Measurements from ENCODE around the gene FRMD6. TPM values are rescaled to one million over a fixed set of nuclear protein-coding genes. Genes with fewer than 3 reads are reported as not detected.

FRMD6 gene
- total and polyA plus RNA-seq, 12 donors, result 6.4 to 42.6 (median 23.3) TPM

DNA sequence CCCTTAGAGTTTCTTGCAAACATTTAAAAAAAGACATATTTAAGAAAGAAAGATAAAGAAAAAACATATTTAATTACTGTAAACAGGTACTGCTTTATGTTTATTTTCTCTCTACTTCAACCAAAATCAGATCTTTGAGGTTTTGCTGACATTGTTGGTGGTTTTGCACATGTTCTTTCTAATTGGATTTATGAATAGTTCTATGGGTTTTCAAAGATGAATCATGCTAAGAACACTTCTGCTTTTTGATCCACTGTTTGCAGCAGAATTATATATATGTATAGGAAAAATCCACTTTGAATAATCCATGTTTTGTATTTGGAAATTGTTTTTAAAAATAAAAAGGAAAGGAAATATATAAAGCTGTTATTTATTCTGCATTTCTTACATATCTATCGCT, 78.4 kb downstream of the FRMD6 start:
- TF ChIP-seq, protein P1, sequence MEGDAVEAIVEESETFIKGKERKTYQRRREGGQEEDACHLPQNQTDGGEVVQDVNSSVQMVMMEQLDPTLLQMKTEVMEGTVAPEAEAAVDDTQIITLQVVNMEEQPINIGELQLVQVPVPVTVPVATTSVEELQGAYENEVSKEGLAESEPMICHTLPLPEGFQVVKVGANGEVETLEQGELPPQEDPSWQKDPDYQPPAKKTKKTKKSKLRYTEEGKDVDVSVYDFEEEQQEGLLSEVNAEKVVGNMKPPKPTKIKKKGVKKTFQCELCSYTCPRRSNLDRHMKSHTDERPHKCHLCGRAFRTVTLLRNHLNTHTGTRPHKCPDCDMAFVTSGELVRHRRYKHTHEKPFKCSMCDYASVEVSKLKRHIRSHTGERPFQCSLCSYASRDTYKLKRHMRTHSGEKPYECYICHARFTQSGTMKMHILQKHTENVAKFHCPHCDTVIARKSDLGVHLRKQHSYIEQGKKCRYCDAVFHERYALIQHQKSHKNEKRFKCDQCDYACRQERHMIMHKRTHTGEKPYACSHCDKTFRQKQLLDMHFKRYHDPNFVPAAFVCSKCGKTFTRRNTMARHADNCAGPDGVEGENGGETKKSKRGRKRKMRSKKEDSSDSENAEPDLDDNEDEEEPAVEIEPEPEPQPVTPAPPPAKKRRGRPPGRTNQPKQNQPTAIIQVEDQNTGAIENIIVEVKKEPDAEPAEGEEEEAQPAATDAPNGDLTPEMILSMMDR (IDR thresholded peaks at IDR 0.05), result no peak
- TF ChIP-seq POLR2A (IDR thresholded peaks at IDR 0.05), result no peak
- Histone ChIP-seq H3K4me1 (replicated peaks in 1 of 2) (no peaks in the 10 kb centered on the region), H3K27me3 (no peaks in the 10 kb centered on the region), H3K36me3 (replicated peaks in 1 of 2) (peaks cover 0 to 23% of the 10 kb centered on the region in 2 donors), H3K9me3 (replicated peaks in 1 of 3) (no peaks in the 10 kb centered on the region), H3K27ac (no peak overlapping the region), H3K4me3 (no peak overlapping the region)
- 96 to 99% (median 97%) methylated on average over 1 of the region's 1 CpG for WGBS, 4 donors
- intact Hi-C loops (cut with DNase I), result no loop called here
- DNase-seq, result no peak

DNA sequence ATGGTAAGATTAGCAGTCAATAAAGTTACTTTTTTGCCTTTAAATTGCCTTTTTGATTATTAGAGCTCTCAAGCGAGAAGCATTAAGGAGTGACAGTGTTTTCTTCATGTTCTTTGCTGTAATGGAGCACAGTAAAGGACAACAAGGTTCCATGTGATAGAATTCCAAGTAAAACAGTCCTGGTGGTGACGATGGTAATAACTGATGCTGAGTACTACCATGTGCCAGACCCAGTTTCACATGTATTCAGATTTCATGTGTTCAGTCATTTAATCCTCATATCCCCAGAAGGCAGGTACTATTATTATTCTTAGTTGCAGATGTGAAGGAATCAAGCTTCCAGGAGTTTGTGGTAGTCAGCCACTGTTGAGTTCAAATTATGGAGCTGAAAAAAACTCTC, 79.0 kb downstream of the FRMD6 start:
- H3K9me3 ChIP-seq (replicated peaks in 1 of 3), result no peaks in the 10 kb centered on the region
- WGBS, 4 donors, result 91 to 94% (median 93%) methylated on average over 2 of the region's 2 CpGs
- no peak for TF ChIP-seq POLR2A (IDR thresholded peaks at IDR 0.05)
- TF ChIP-seq, protein P1 (IDR thresholded peaks at IDR 0.05), result no peak
- no peaks in the 10 kb centered on the region for H3K4me1 ChIP-seq (replicated peaks in 1 of 2)
- H3K4me3 ChIP-seq, result no peak overlapping the region
- intact Hi-C loops (cut with DNase I), result no loop called here
- H3K27ac ChIP-seq, result no peak overlapping the region
- no peak for DNase-seq
- H3K36me3 ChIP-seq (replicated peaks in 1 of 2), result peaks cover 0 to 20% of the 10 kb centered on the region in 2 donors
- H3K27me3 ChIP-seq, result no peaks in the 10 kb centered on the region

DNA sequence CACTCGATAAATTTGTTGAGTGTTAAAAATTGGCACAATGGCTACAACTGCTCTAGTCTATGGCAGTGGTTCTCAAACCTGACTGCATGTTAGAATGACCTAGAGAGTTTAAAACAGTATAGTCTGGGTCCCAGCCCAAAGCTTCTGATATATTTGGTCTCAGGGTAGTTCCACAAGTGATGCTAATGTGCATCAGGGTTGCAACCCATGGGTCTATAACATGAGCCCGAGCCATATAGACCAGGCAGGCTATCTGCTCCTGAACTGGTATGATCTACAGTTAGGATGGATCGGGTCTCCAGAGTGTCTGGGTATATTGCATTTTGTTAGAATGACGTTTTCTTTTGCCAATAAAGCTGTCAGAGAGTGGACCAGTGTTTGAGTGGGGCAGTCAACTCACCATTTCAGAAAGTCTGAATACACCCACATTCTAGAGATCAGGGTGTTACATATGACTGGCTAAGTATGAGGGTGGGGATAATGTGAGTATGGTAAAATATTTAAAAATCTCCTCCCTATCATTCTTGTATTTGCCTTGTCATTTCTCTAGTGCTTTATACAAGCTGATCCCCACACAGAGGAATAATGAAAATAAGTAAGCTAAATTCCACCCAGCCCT, 80.9 kb downstream of the FRMD6 start:
- WGBS, 4 donors, result 77 to 85% (median 82%) methylated on average over 4 of the region's 4 CpGs
- H3K27me3 ChIP-seq, result no peaks in the 10 kb centered on the region
- H3K4me3 ChIP-seq, result no peak overlapping the region
- no peaks in the 10 kb centered on the region for H3K4me1 ChIP-seq (replicated peaks in 1 of 2)
- no peaks in the 10 kb centered on the region for H3K9me3 ChIP-seq (replicated peaks in 1 of 3)
- intact Hi-C loops (cut with DNase I), result no loop called here
- no peak overlapping the region for H3K27ac ChIP-seq
- no peak for DNase-seq
- peaks cover 0 to 13% of the 10 kb centered on the region in 2 donors for H3K36me3 ChIP-seq (replicated peaks in 1 of 2)
- no peak for TF ChIP-seq POLR2A (IDR thresholded peaks at IDR 0.05)
- TF ChIP-seq, protein P1 (IDR thresholded peaks at IDR 0.05), result no peak

DNA sequence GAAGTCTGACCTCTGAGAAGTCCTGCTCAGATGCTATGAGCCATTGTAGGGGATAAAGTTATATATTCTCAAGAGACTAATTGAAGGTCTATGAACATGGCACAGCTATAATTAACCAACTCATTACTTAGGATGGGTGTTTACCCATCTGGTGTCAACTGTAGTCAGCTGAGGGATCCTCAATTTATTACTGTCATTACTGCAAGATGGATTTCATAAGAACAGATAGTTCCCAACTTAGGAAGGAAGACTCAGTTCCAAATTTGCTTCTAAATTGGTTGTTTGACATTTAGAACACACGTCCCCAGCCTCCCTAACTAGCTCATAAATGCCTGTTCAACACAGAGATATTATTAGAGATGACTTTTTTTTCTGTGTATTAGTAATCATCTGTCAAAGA, 81.4 kb downstream of the FRMD6 start:
- TF ChIP-seq, protein P1 (IDR thresholded peaks at IDR 0.05), result no peak
- no peak for TF ChIP-seq POLR2A (IDR thresholded peaks at IDR 0.05)
- Histone ChIP-seq H3K36me3 (replicated peaks in 1 of 2) (peaks cover 0 to 7% of the 10 kb centered on the region in 2 donors), H3K4me3 (no peak overlapping the region), H3K27me3 (no peaks in the 10 kb centered on the region), H3K9me3 (replicated peaks in 1 of 3) (no peaks in the 10 kb centered on the region), H3K27ac (no peak overlapping the region), H3K4me1 (replicated peaks in 1 of 2) (no peaks in the 10 kb centered on the region)
- no peak for DNase-seq
- 55 to 69% (median 61%) methylated on average over 1 of the region's 1 CpG for WGBS, 4 donors
- intact Hi-C loops (cut with DNase I), result no loop called here
